ENCODE results near the gene AXIN2.

The AXIN2 gene

DNA sequence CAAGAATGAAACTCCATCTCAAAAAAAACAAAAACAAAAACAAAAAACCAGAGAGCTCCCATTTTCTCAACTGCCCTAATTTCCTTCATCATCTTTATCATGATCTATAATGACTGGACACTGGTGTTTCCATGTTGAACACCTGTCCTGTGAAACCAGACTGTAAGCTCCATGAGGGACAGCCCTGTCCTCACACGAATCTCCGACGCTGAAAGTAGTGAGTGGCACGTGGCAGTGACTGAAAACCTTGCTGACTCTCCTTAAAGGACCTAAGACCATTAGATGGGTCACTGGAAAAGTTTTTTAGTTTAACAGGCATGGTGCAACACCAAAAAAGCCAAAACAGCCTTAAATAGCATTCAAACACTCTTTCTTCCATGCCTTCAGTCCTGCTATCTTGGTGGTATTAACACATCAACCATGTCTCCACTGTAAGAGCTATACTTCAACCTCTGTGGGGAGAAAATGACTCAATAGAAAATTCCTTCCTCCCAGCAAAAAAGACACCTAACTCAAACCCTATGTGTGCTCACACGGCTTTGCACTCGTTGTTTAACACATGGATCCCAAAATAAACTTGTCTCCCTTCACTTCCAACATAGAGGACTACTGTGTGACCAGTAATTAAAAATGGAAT is 8.3 kb downstream of the AXIN2 start:
- no peak for FAIRE-seq

DNA sequence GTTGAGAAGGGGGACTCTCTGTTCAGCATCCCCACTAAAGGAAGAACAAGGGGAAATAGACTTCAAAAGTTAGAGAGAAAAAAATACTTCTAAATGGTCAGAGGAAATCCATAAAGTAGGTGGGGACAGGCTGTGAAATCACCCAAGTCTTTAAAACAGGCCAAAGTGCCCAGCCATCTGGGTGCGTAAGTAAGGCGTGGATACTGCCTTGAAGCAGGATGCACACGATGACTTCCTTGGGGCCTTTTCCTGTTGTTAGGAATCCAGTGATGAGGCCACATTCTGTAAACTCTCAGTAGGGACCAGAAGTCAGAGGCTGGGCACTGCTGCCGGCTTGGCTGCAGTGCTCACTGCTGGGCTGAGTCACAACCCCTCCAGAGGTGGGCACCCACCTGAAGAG is 9.2 kb downstream of the AXIN2 start:
- FAIRE-seq, result no peak

DNA sequence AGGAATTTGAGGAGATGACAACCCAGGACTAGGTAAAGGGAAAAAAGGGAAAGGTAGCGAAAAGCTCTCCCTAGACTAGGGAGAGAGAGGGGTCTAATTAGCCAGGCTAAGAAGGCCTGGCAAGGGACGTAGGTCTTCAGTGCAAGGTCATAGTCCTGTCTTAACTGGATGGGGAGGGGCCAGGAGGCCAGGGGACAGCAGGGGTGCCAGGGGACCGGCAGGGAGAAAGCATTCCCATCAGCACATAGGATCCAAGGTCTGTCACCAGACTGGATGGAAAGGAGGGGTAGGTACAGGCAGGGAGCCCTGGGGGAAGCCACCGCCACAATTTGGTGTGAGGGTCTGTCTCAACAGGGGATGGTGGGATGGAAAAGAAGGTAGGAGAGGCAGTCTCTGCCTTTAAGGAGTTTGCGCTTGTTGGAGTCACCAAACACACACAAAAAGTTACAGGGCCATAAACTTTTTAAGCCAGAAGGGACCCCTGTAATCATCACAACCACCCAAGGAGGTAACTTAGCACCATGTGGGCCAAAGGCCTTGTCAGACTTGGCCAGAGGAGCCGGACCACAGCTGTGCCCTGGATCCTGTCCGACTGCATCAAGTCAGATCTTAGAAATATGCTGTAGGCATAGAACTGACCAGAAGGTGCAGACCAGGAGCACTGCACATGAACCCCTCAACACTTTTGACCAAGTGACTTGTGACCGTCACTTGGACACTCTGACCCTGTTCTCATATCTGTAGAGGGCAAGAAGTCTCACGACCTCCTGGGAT is 10.0 kb downstream of the AXIN2 start:
- no peak for FAIRE-seq

DNA sequence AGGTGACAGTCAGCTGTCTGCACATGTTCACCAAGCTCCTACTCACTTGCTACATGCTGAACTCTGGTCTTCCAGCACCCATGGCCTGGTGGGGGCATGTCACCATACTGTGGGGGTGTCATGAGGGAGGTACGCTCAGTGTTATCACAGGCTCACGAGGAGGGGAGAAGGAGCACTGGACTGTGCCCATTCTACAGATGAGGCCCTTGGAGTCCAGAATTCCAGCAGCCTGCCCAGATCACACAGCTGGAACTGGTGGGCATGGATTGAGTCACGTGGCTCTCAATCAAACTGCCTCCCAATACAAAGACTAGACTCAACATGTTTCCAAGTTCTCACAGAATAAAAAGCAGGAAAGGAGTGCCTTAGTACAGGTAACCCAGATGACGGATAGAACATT is 10.7 kb downstream of the AXIN2 start:
- FAIRE-seq, result no peak

DNA sequence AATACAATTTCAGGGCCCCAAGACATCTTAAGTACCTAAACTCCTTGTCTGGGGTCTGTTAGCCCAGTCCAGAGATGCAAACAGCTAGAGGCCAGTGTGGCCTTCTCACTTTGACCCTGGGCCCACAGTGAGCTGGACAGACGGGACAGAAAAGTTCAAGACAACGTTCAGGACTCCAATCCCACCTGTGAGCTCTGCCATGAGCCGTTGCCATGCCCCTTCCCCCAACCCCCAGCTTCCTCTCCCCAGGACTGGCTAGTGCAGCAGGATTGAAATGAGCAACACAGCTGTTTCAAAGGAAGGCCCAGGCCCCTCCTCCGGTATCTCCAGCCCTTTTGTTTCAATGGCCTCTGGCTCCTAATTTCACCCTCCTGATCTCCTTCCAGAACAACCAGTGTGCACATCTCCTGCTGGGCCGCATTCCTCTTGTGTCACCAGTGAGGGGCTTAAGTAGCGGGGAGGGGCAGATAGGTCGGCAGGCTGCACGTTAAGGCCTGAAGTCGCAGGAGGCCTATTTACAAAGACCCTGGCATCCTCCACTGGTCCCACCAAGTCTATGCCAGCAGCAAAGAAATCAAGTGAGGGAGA is 11.3 kb downstream of the AXIN2 start:
- FAIRE-seq, result no peak

DNA sequence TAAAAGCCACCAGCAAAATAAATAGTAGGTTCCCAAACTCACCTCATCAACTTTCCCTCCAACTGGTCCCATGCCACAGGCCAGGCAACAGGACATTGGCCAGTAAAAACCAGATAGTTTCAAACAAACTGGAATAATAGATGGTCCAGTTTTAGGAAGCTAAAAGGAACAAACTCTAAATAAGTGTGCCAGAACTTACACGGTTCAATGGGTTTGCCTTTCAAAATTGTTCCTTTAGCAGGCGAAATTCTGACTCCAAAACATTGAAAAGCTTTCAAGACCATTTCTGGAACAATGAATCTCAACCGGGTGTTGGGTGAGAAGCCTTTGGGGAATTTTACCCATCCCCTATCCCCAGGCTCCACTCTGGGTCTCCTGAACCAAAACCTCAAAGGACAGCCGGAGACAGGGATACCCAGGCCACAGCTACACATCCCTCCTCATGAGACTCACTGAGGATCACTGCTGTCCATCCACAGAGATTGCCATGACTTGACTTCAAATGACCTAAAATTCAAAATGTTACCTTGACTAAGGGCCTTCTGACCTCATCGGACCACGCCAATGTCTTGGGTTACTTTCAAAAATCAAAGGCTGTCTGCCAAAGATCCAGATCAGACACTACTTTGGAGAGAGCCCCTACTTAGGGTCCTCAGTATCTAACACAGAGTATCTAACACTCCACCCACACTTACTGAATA is 13.0 kb downstream of the AXIN2 start:
- no peak for FAIRE-seq

DNA sequence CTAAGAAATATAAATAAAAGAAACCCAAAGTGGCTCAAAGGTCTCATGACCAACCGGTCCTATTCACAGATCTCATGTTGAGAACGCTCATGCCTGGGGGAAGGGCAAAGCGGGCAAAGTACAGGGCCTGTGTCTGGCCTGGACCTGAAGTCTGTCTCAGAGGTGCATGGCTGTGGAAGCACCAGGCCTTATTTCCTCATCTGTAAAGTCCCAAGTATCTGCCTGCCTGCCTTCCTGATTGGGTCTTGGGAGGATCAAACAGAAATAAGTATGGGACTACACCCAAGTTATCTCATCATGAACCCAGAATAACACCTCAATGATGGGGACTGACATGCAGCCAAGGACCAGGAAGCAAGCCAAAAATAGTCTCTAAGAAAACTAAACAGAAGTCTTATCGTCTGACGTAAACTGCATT is 14.2 kb downstream of the AXIN2 start:
- FAIRE-seq, result peak; percentile 21

DNA sequence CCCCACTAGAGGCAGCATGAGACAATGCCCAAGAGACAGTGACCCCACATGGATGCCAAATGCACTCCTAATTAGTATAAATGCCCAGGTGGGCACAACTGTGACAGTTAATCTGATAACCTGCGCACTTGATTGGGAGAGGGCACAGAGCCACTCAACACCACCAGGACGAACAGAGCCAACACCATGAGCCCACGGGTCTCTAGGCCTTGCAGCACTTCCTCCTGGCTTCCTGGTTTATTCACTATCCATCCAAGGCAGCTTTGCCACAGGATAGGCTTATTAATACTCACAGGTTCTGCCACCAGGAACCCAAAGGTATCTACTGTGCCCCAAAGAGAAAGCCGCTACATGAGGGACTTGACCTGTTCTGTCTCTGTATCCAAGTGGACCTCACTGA is 14.9 kb downstream of the AXIN2 start:
- no peak for FAIRE-seq

DNA sequence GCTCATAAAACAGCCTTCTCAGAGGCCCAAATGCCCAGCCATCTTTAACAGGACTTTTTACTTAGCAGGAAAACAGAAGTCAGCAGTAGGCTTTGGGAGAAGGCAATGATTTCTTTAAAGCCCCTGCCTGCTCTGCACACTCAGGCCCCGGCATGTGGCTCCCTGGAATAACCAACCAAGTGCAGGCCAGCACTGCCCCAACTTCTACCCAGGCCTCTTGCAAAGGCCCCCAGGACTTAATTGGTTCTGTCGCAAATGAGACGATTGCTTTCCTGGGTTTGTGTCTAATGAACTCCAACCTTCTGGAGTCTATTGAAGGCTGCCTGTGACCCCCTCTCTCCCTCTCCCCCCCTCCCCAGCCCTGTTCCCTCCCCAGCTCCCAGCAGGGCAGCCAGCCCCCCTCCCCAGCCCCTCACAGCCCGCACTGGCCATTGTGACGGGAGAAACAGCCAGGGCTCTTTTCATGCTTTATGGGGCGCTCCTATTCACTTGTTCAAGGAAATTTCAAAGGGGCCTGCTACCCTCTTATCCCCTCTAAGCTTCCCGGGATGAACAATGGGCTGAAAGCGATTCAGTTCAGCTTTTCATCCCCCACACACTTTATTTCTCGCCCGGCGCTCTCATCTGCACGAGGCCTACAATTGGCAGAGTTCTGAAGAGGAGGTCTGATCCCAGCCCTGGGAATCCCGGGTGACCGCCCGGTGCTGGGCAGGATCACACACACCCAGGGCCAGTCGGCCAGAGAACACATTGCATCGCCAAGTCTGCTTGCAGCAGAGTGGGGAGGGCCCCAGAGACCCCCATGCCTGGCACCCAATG is 15.5 kb downstream of the AXIN2 start:
- no peak for FAIRE-seq

DNA sequence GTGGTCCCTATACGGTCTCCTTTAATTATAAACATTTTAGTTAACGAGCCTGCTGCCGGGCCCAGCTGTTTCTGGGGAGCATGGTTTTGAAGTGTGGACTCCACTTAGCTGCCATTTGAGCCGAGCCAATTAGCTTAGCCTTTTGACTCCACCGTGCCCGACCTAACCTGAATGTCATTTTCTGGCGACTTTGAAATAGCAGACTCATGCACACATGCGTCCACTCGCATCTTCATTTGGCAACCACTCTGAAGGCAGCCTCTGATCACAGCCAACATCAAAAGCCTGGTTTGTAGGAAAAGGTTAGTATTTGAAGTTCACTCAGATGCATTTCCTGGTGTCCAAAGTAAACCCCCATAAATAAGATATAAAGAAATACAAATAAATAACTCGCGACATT is 16.8 kb downstream of the AXIN2 start:
- no peak for FAIRE-seq

DNA sequence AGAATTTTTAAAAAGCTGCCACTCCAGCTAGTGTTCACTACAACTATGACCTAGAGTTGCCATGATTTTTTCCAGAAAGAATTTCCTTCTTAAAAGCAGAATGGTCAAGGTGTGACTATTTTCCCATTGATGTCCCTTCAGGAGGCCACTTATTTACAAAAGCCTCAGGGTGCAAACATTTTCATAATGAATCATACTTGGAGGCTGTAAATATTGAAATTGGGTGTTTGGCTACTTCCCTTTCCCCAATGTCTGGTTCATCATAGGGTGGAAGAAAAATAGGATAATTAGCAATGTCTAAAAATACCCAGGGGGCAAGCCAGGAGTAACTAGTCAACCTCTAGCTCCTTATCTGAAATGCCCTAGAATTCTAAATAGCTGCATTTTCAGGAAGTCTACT is 18.8 kb downstream of the AXIN2 start:
- no peak for FAIRE-seq

DNA sequence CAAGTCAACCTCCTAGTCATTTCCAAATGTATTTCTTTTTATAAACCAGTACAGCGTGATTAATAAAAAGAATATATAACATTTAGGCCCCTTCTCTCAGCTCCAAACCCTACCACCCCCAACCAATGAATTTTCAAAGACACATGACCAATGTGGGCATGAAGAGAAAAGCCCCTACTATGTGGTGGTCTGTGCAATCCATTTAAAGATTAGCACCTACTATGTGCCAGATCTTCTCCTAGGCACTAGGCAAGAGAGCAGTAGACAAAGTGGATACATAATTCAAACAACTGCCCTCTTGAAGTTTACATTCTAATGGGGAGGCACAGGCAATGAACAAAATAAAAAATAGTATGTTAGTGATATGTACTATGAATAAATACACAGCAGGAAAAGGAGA is 19.4 kb downstream of the AXIN2 start:
- no peak for FAIRE-seq

DNA sequence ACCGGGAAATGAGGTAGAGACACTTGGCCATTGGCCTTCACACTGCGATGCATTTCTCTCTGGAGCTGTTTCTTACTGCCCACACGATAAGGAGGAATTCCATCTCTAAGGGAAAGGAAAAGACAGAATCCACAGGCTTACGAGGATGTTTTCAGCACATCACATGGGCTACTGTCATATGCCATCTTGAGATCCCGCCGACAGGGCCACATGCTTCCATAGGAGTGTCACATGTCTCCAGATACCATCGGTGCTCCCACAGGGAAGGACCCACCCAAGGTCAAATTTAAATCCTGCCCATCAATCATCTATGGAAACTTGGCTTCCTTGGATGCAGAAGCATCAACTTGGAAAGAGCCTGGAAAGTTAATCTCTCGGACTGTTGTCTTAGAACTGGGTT is 20.0 kb downstream of the AXIN2 start:
- no peak for FAIRE-seq

DNA sequence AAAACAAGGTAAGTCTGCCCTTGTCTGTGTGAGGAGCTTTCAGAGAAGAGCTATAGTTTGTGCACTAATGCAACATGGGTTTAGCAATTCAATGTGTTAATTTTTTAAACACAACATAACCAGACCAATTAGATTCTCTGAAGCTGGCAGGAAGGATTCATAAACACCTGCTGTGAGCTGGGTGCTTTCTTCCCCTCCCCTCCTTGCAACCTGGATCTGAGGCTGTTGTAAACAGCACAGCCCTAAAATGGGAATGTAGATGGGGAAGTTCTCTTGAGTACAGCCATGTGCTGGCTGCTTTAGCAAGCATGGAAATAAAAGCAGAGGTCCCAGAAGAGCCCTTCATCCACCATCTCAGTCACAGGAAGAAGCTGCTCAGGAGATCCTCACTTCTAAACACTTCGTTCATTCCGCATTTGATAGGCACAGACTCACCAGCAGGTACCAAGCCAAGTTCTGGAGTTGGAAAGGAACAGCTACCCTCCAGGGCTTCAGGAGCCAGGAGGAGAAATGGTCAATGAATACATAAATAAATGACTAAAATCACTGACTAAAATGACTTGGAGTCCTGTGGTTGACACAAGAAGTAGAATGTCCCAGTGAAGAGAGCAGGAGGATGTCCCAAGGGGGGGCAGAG is 21.7 kb downstream of the AXIN2 start:
- FAIRE-seq, result no peak

DNA sequence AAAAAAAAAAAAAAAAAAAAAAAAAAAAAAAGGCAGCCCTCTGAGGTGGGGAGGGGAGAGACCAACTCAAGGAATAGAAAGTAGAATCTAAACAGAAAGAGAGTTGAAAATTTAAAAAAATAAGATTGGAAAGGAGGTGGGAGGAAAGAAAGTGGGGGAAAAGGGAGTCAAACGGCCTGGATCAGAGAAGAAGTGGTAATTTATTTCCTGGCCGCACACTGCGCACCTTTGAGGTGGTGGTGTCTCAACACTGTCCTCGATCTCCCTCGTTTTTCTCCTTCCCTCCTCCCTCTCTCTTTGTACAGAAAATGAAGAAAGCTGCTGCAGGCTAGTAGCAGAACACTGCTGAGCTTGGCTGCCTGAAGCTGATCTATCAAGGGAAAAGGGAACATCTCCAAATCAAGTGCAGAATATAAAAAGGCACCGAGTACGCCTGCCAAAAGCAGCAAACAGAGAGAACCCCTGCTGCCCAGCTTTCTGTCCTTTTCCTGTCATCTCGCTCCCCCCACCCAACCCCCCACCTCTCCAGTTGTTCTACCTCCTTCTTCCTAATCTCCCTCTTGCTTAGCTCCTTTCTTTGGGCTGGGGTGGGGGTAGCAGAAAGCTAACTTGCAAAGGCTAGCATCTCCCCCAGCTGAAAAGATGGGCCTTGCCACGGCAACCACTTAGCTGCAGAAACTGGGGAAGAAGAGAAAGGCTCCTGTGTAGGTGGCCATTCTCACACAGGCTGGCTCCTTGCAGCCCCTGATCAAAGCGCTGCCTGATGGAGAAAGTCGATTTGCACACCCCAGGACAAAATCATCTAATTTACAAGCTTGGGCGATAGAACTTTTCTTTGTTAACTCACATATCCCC is 22.5 kb downstream of the AXIN2 start:
- FAIRE-seq, result no peak

DNA sequence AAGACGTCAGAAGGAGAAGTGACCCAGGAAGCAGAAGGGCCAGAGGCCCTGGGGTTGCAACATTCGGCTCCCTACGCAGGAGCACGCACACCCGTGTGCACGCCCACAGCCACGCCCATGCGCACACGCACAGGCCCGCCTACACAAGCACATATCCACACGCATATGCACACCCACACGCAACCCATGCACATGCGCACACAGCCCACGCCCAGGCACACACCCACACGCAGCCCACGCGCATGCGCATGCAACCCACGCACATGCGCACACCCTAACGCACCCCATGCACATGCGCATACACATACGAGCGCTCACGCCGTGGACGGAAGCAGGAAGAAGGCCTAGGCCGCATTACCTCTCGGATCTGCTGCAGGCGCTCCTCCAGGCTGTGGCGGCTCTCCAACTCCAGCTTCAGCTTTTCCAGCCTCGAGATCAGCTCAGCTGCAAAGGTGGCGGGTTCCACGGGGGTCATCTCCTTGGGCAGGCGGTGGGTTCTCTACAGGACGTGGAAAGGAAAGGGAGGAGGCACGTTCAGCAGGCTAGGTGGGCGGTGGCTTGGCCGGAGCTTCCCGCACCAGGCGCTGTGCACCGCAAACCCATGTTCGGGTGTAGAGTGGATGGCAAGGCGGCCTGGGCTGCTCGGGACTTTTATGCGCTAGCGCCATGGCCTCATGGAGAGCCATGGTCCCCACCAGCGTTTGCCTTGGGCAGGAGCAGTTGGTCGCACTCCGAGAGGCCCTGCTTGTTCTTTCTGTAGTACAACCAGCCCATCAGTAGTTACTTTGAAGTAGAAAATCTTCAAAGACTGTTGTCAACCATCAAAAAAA is 23.4 kb downstream of the AXIN2 start:
- no peak for FAIRE-seq

DNA sequence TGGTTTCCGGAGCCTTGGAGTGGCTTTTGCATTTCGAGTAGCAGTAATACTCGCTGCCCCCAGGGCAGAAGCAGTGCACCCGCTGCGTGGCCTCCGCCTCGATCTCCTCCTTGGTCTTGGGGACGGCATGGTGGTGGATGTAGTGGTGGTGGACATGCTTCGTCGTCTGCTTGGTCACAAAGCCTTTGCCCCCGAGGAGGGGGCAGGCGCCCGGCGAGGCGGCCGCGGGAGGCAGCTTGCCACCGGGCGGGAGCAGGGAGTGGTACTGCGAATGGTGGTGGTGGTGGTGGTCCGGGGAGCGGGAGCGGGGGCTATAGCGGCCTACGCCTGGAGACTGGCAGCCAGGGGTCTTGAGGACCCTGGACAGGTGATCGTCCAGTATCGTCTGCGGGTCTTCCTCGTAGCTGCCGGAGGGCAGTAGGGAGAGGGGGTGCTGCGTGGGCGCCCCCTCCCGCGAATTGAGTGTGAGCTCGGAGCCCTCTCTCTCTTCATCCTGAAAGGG is 24.1 kb downstream of the AXIN2 start:
- no peak for FAIRE-seq

DNA sequence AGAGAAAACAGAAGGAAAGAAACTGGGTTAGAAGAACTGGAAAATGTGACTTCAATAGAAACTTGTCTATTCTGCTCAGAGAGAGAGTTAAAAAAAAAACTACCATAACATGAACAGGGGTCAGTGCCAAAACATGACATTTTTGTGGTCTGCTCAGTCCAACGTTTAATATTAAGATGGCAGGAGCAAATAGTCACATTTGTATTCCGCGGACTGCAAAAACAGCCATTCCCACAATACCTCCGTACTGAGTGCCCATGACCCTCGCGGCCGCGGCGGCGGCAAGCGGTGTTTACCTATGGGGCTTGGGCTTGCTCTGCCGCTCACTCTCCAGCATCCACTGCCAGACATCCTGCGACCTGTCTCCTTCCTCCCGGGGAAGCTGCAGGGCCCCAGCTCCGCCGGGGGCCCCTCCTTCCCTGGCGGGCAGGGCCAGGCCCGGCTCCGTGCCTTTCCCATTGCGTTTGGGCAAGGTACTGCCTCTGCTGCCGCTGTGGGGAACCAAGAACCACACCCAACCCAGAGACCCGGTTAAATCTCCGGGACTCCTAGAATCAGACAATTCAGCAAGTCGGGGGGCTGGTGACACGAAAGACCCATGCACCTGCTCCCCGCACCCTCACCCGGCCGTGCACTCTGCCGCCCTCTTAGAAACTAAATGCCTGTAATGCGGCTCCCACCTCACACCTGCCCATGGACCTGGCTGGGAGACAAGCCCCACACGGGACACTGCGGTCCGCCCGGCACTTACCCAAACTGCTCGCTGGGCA is 24.7 kb downstream of the AXIN2 start:
- FAIRE-seq, result no peak
